DND-41 (cell line): ENCODE measurements around the gene TRIM2.

Experiments
- ATAC-seq: fragments of 200-7000 bp; cut with Tn5 transposase; 3 replicates; pipeline ENCODE4 v1.9.1; 2021; ENCODE audit warnings: low read depth; ENCODE audit not compliant: insufficient read depth
- DNase-seq: peaks from one replicate; pipeline ENCODE4 v3.0.0-alpha.2; 2020
- H2AFZ ChIP-seq: 2 replicates; pipeline ENCODE4 v1.6.0; 2012; ENCODE audit warnings: low read depth, low read length
- H3K27ac ChIP-seq: 2 replicates; pipeline ENCODE4 v1.5.1; 2012; ENCODE audit warnings: low read length, inconsistent platforms
- H3K27me3 ChIP-seq: fragments of 200-600 bp; sonication (generic); 2 replicates; pipeline ENCODE4 v1.6.0; 2012; ENCODE audit warnings: low read length, mild to moderate bottlenecking, inconsistent platforms; ENCODE audit not compliant: insufficient read depth, poor library complexity
- H3K36me3 ChIP-seq: 2 replicates; pipeline ENCODE4 v1.5.1; 2012; ENCODE audit warnings: low read length, inconsistent platforms; ENCODE audit not compliant: insufficient read depth
- H3K4me1 ChIP-seq: 2 replicates; pipeline ENCODE4 v1.5.1; 2012; ENCODE audit warnings: mild to moderate bottlenecking, low read length; ENCODE audit not compliant: insufficient read depth
- H3K4me2 ChIP-seq: 2 replicates; pipeline ENCODE4 v1.6.0; 2012; ENCODE audit warnings: mild to moderate bottlenecking, moderate library complexity, low read length, inconsistent platforms; ENCODE audit not compliant: insufficient read depth
- H3K4me3 ChIP-seq, 2 experiments: fragments of 200-600 bp in 1 of 2; shearing (Covaris generic) in 1 of 2; 2 replicates each; pipeline ENCODE4 v1.5.1; 2012 to 2016; ENCODE audit warnings: inconsistent platforms in 2 of 2, low read length in 2 of 2, mild to moderate bottlenecking in 2 of 2, low read depth in 1 of 2, moderate library complexity in 1 of 2
- H3K79me2 ChIP-seq: 2 replicates; pipeline ENCODE4 v1.6.0; 2012; ENCODE audit warnings: low read length, inconsistent platforms; ENCODE audit not compliant: insufficient read depth
- H3K9ac ChIP-seq: 2 replicates; pipeline ENCODE4 v1.6.0; 2012; ENCODE audit warnings: low read depth, mild to moderate bottlenecking, inconsistent platforms, low read length, moderate library complexity
- H3K9me3 ChIP-seq: 2 replicates; pipeline ENCODE4 v1.5.1; 2012; ENCODE audit warnings: low read length, moderate library complexity, mild to moderate bottlenecking, inconsistent platforms; ENCODE audit not compliant: insufficient read depth, severe bottlenecking
- H4K20me1 ChIP-seq: 2 replicates; pipeline ENCODE4 v1.6.0; 2012; ENCODE audit warnings: low read length; ENCODE audit not compliant: insufficient read depth
- CTCF ChIP-seq: IDR thresholded peaks from 2 replicates; pipeline ENCODE4 v1.5.1; 2012; ENCODE audit warnings: borderline replicate concordance, low read length, moderate library complexity, mild to moderate bottlenecking; ENCODE audit not compliant: poor library complexity, severe bottlenecking; ENCODE audit errors: extremely low read depth
- EZH2 ChIP-seq: IDR thresholded peaks from 3 replicates; pipeline ENCODE4 v1.6.1; 2012; ENCODE audit warnings: borderline replicate concordance, low read depth, mild to moderate bottlenecking, moderate library complexity, low read length, inconsistent platforms; ENCODE audit not compliant: severe bottlenecking

The TRIM2 gene

DNA sequence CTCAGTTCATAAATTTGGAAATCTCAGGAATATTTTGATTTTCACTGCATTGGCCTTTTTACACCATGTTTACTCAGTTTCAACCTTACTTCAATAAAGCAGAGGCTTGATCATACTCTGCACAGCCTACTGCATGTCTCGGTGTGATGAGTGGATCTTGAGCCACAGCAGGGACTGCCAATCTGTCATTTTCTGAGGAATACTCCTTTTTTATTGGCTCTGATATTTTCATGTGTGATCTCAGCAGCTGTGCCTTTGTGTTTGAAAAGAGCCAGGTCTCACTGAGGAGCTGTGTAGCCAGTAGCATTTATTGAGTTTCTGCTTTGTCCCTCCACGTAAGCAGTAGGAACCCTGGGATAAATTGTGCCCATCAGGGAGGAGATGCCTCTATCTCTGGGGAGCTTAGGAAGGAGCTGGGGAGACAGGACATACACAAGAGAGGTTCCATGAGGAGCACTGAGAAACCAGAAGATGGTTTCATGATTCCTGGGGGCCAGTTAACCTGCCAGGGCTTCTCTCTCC, 18.9 kb upstream of the TRIM2 start:
- Histone ChIP-seq H3K36me3 (no peaks in the 10 kb centered on the region), H3K9me3 (no peaks in the 10 kb centered on the region), H4K20me1 (peaks cover 6% of the 10 kb centered on the region), H3K79me2 (no peaks in the 10 kb centered on the region), H3K4me2 (no peak overlapping the region), H3K27ac (no peak overlapping the region), H3K9ac (no peak overlapping the region), H3K4me1 (no peaks in the 10 kb centered on the region), H3K27me3 (no peaks in the 10 kb centered on the region), H3K4me3 (no peak overlapping the region), H2AFZ (no peak overlapping the region)
- ATAC-seq (no peak), DNase-seq (no peak)
- TF ChIP-seq CTCF (no peak), EZH2 (no peak)

DNA sequence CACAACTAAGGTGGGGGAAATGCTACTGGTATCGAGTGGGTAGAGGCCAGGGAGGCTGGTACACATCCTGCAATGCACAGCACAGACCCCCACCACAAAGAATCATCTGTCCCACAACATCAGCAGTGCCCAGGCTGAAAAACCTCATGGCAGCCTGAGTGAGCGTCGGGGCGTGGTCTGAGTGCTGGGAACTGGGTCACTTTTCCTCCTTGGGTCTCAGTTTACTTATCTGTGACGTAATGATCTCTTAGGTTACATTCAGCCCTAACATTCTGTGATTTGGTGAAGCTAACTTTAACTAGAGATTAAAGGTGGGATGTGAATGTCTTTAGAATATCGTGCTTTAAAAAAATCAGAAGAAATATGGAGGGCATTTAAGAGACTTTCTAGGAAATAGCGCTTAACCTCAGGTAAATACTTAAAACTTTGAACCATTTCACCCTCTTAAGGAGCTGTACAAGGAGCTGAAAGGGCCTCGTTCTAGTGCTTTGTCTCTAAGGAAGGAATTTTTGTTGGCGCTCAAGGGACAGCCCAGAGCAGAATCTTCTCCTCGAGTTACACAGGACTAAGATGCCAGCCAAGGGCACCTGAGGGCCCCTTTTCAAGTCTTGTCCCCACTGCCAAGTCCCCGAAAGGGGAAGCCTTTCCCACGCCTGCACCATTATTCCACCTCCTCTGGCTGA, 18.1 kb upstream of the TRIM2 start:
- Histone ChIP-seq H3K4me2 (no peak overlapping the region), H4K20me1 (peaks cover 6% of the 10 kb centered on the region), H3K79me2 (no peaks in the 10 kb centered on the region), H3K9me3 (no peaks in the 10 kb centered on the region), H3K36me3 (no peaks in the 10 kb centered on the region), H3K4me1 (no peaks in the 10 kb centered on the region), H2AFZ (no peak overlapping the region), H3K27me3 (no peaks in the 10 kb centered on the region), H3K27ac (no peak overlapping the region), H3K9ac (no peak overlapping the region), H3K4me3 (no peak overlapping the region)
- ATAC-seq, result no peak
- no peak for TF ChIP-seq EZH2
- no peak for TF ChIP-seq CTCF
- no peak for DNase-seq

DNA sequence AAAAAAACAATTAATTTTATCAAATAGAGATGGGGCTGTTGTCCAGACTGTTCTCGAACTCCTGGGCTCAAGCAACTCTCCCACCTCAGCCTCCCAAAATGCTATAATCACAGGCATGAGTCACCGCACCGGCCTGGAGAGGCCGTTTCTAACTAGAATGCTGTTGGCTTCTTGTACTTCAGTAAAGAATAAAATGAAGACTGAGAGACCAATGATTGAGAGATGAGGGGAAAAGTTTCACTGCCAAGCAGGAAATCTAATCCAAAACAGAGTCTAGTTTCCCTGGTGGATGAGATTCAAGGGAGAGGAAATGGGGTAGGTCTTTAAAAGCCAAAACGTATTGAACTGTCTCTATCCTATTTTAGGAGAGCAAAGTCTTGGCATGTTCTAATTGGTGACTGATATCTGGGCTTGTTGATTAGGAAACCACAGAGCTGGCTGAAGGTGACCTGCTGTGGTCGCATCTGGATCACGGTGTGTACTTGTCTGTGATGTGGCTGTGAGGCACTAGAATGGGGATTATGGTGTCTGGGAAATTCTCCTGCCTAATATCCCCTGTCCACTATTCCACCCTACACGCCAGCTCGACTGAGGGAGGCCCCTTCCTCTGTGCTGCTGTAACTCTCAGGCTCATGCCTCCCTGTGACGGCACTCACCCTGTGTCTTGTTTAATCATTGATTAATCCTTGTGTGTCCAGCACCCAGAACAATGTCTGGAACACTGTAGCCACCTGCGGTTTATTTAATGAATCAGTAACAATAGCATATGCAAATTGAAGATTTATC, 15.0 kb upstream of the TRIM2 start:
- Histone ChIP-seq H2AFZ (no peak overlapping the region), H3K9me3 (no peaks in the 10 kb centered on the region), H4K20me1 (no peaks in the 10 kb centered on the region), H3K36me3 (no peaks in the 10 kb centered on the region), H3K27me3 (no peaks in the 10 kb centered on the region), H3K9ac (no peak overlapping the region), H3K4me1 (no peaks in the 10 kb centered on the region), H3K79me2 (no peaks in the 10 kb centered on the region), H3K4me3 (no peak overlapping the region), H3K27ac (no peak overlapping the region), H3K4me2 (no peak overlapping the region)
- ATAC-seq, result peak; percentile 29; the same call in 1 of the 3 replicates
- DNase-seq, result no peak
- TF ChIP-seq EZH2, result no peak
- TF ChIP-seq CTCF, result no peak
